ENCODE results near the gene CHTOP.
"Not testable (repeated sequence)": the region's sequence is repeated elsewhere in the genome, so short reads cannot be mapped to it uniquely, and the experiment has no call there.

CHTOP gene

DNA sequence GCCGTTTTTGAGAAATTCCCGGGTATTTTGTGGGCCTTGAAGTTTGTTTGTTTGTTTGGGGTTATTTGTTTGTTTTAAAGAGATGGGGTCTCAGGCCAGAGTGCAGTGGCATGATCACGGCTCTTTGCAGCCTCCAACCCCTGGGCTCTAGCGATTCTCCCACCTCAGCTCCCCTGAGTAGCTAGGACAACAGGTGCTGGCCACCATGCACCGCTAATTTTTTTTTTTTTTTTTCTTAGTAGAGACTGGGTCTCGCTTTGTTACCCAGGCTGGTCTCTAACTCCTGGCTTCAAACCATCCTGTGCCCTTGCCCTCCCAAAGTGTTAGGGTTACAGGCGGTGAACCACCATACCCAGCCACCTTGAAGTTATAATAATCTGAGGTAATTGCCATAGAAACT, 2.0 kb downstream of the CHTOP start:
- DNase-seq = no peak

DNA sequence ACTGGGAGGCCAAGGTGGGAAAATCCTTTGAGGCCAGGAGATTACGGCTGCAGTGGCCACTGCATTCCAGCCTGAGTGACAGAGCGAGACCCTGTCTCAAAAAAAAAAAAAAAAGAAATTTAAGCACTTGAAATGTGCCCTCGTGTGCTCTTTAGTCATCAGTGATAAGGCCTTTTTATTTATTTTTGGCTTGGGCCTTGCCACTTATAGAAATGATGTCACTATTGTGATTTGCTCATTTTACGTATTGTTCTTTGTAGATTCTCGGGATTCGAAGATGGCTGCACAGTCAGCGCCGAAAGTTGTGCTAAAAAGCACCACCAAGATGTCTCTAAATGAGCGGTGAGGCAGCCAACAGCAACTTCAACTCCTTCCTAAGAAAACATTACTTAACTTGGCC, 2.4 kb downstream of the CHTOP start:
- DNase-seq = no peak

DNA sequence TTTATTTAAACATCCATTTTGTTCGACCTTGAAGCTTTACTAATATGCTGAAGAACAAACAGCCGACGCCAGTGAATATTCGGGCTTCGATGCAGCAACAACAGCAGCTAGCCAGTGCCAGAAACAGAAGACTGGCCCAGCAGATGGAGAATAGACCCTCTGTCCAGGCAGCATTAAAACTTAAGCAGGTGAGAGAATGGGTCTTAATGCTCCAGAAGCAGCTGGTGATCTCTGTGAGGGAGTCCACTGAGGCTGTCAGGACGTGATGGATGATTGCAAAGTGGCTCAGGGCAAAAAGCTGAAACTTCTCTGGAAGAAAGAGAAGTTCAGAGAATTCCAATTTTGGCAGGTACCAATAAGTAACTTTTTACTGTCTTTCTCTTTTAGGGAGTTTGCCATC, 4.4 kb downstream of the CHTOP start:
- DNase-seq = no peak

DNA sequence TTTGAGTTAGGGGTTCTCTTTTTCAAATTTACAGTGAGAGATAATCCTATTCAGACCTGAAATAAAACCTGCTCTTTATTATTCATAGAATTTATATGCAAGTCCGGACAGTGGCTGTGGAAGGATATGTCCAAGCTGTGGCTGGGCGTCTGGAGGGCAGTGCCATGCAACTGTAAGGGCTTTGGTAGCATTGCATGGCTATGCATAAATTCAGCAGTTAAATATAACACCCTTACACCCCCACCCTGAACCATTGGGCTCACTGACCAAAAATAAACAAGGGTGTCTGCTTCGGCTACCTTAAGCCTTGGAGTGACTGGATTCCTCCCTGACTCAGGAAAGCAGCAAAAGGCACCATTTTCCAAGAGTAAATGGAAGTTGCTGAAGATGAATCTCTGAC, 5.4 kb downstream of the CHTOP start:
- DNase-seq = no peak

DNA sequence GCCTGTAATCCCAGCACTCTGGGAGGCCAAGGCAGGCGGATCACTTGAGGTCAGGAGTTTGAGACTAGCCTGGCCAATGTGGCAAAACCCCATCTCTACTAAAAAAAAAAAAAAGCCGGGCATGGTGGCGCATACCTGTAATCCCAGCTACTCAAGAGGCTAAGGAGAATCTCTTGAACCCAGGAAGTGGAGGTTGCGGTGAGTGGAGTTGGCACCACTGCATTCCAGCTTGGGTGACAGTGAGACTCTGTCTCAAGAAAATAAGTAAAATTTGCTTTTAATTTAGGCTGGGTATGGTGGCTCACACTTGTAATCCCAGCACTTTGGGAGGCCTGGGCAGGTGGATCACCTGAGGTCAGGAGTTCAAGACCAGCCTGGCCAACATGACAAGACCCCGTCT, 6.3 kb downstream of the CHTOP start:
- DNase-seq = not testable (repeated sequence)

DNA sequence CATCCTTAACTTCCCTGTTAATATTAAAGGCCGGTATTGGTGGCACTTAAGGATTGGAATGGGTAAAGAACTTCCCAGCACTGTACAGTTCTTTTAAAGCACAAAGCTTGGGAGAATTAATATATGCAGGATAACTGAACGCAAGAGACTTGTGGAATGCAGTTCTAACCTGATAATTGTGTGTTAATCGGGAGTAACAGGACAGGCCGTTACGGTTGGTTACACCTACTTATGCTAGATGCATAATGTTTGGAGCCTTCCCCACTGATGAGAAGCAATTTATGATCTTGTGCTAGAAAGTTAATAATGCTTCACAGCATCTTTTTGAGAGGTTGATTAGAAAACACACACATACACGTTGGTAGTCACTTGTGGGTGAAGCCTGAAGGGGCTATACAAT, 7.0 kb downstream of the CHTOP start:
- DNase-seq = no peak

GRCh38 chr1:153642161-153642560, 8.3 kb downstream of the CHTOP start:
- DNase-seq = no peak

DNA sequence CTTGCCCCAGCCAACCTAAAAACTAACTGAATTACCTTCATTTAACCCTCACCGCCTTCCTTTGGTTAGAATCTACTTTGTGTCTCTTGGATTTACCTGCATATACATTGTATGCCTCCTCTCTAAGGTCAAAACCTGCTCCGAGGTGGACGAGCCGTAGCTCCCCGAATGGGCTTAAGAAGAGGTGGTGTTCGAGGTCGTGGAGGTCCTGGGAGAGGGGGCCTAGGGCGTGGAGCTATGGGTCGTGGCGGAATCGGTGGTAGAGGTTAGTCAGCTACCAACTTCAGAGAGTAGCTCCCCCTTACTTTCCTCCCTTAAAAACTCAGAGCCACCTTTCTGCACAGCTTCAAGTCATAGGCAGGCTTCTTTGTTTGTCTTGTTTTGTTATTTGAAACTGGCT, 9.2 kb downstream of the CHTOP start:
- DNase-seq = no peak

- DNase-seq = no peak
These were observed 9.9 kb downstream of the CHTOP start for GRCh38 chr1:153643816-153644215.

GRCh38 chr1:153646672-153647345, 12.9 kb downstream of the CHTOP start:
- DNase-seq = no peak

DNA sequence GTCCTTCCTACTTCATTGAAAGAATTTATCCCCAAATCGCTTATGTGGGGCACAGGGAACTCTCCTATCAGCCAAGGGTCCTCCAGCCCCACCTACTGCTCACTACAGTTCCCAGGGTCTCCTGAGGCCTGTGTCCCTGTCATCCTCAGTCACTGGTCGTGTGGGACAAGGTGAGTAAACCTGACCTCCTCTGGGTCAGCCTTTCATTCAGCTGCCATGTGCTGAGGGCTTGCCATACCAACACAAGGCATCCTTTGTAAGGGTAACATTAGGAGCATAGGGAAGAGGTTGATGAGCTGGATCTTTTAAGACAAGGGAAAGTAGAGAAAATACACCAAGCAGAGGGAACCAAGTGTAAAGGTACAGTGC, 13.5 kb downstream of the CHTOP start:
- no peak for DNase-seq

DNA sequence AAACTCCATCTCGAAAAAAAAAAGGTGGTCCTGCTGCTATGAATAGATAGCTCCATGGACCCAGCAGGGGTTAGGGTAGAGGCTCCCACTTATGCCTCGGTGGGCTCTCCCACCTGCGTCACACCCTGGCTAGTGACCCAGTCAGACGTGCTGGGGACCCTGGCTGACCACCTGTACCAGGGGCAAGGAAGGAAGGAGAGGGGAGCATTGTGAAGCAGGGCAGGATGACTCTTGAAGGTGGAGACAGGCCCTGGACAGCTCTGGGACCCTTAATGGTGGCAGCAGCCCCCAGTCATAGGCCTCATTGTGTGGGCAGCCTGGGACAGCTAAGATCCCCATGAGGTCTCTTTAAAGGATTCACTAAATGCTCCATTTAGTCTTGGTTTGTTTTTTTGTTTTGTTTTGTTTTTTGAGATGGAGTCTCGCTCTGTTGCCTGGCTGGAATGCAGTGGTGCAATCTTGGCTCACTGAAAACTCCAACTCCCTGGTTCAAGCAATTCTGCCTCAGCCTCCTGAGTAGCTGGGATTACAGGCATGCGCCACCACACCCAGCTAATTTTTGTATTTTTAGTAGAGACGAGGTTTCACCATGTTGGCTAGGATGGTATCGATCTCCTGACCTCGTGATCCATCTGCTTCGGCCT, 14.3 kb downstream of the CHTOP start:
- DNase-seq = no peak

DNA sequence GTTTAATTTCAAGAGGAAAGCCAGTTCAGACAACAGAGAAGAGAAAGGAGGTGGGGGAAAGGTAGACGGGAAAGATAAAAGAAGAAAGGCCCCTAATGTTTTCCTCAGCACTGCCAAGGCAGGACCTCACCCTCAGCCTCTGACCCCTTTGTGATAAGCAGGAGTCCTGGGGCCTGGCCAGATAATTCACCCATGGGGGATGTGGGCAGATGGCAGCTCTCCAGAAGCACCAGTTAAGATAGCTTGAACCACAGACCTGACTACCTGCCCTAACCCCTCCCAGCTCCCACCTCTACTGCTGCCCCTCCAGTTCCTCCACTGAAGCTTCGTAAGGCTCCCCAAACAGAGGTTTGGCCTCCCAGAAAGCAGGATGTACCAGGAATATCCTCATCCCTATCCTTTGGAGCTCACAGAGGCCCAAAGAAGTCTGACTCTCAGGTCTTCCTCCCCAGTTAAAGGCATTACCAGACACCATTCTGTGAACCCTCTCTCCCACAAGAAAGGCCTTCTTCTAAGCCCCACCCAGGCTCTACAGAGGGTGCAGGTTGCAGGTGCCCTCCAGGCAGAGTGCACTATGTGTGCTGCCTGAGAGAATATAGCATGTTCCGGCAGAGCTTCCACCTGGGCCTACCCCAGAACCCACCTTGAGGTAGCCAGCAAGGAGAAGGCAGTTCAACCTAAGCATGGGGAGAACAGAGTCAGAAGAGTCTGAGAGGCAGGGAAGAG, 15.4 kb downstream of the CHTOP start:
- no peak for DNase-seq

GRCh38 chr1:153649863-153650235, 16.0 kb downstream of the CHTOP start:
- DNase-seq = no peak

DNA sequence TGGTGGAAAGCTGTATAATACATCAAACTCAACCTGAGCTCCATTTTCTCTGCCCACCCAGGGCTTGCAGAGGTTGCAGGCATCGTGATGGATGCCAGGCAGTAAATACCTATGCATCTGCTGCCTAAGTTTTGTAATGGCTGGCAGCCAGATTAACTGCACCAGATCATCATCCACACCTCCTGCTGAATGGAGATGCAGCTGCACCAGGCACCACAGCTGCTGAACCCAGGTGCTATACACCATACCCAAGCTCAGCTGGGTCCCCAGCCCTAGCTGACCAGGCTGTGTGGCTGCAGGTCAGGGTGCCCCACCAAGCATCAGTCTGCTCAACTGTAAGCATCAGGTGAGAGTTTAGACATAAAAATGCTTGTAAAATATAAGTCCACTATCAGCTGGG, 17.9 kb downstream of the CHTOP start:
- DNase-seq = no peak

DNA sequence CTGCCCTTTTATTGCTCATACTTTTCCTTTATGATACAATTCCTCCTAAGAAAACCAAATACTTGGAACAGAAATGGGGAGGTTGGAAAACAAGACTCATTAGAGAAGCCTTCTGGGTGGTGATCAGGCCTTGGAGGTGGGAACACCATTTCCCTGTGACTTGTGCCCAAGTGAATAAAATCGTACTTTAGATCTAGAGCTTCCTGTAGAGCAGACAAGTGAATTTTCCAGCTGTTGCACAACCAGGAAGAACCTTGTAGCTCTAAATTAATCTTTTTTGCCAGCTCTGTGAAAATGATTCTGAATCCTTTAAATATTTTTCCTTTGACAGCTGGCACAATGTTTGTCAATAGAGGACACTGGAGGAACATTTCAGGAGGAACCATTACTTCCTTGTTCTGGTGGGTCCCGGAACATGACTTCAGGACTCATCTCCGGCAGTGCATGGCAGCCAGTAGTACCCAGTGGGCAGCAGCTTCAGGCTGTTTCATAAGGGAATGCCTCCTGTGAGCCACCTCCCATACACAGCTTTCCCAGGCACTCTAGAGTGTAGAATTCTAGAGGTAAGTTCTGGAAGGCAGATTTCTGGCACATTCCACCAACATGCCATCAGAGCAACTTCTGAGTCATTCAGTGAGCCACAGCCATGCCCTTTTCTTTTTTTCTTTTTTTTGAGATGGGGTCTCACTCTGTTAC, 19.1 kb downstream of the CHTOP start:
- no peak for DNase-seq

DNA sequence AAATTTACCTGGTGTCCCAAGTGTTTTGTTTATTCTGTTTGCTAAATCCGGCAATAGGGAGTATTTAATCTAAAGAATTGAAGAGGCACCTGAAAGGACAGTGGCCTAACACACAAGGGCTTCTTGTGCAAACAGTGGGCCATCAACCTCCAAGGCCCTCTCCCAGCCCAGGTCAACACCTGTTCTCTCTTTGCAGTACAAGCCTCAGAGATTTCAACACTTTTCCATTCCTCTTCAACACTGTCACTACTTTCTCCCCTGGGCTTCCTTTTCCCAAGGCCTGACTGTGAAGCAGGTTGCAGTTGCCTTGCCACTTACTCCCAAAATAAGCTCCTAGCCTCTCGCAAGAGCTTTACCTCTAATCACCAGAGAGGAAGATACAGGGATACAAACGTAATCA, 21.5 kb downstream of the CHTOP start:
- no peak for DNase-seq

GRCh38 chr1:153658400-153659174, 24.7 kb downstream of the CHTOP start, which contains the start of gene SNAPIN:
Gene SNAPIN (plus strand): TSS chr1:153658703. CDS start chr1:153658744, 41 bp downstream.
- DNase-seq = peak; percentile 95

GRCh38 chr1:153659175-153659534, 25.3 kb downstream of the CHTOP start:
- DNase-seq = no peak

GRCh38 chr1:153659656-153660055, 25.8 kb downstream of the CHTOP start:
- no peak for DNase-seq

- DNase-seq = no peak
These were observed 27.3 kb downstream of the CHTOP start for GRCh38 chr1:153661111-153661708.

GRCh38 chr1:153662269-153662668, 28.4 kb downstream of the CHTOP start:
- no peak for DNase-seq

- no peak for DNase-seq
These were observed 29.3 kb downstream of the CHTOP start for GRCh38 chr1:153663211-153663610.

All from activated CD4-positive, alpha-beta T cell treated with anti-CD3 and anti-CD28 coated beads for 48 hours (primary cell).